ENCODE results near the gene KCNQ4.

The KCNQ4 gene

GRCh38 chr1:40801742-40802077, 18.1 kb downstream of the KCNQ4 start:
- H3K27ac ChIP-seq (ENCODE audit: poor library complexity, severe bottlenecking) = no peak overlapping the region
- peaks cover 2% of the 10 kb centered on the region for H3K4me1 ChIP-seq (ENCODE audit: insufficient read depth, poor library complexity, severe bottlenecking)
- no peaks in the 10 kb centered on the region for H3K27me3 ChIP-seq (ENCODE audit: insufficient read depth, poor library complexity, severe bottlenecking)
- H3K9me3 ChIP-seq (ENCODE audit: severe bottlenecking) = no peaks in the 10 kb centered on the region
- peak overlapping the region; percentile 25 for H3K4me3 ChIP-seq (ENCODE audit: severe bottlenecking)
- ATAC-seq (ENCODE audit: low read depth) (no peak), DNase-seq (ENCODE audit: low spot score) (no peak)
- H3K36me3 ChIP-seq (ENCODE audit: low read depth) = no peaks in the 10 kb centered on the region
- TF ChIP-seq CTCF (IDR thresholded peaks at IDR 0.05; ENCODE audit: poor library complexity, severe bottlenecking) = no peak

GRCh38 chr1:40802078-40802741, 18.6 kb downstream of the KCNQ4 start:
- Histone ChIP-seq H3K9me3 (ENCODE audit: severe bottlenecking) (no peaks in the 10 kb centered on the region), H3K27me3 (ENCODE audit: insufficient read depth, poor library complexity, severe bottlenecking) (no peaks in the 10 kb centered on the region), H3K36me3 (ENCODE audit: low read depth) (no peaks in the 10 kb centered on the region), H3K4me1 (ENCODE audit: insufficient read depth, poor library complexity, severe bottlenecking) (peaks cover 2% of the 10 kb centered on the region), H3K4me3 (ENCODE audit: severe bottlenecking) (peak overlapping the region; percentile 25), H3K27ac (ENCODE audit: poor library complexity, severe bottlenecking) (no peak overlapping the region)
- ATAC-seq (ENCODE audit: low read depth) (peak; percentile 78), DNase-seq (ENCODE audit: low spot score) (peak; percentile 85)
- TF ChIP-seq CTCF (IDR thresholded peaks at IDR 0.05; ENCODE audit: poor library complexity, severe bottlenecking) = no peak

GRCh38 chr1:40802742-40803113, 19.1 kb downstream of the KCNQ4 start:
- no peak overlapping the region for H3K4me3 ChIP-seq (ENCODE audit: severe bottlenecking)
- H3K27ac ChIP-seq (ENCODE audit: poor library complexity, severe bottlenecking) = no peak overlapping the region
- no peak for TF ChIP-seq CTCF (IDR thresholded peaks at IDR 0.05; ENCODE audit: poor library complexity, severe bottlenecking)
- no peaks in the 10 kb centered on the region for H3K9me3 ChIP-seq (ENCODE audit: severe bottlenecking)
- H3K36me3 ChIP-seq (ENCODE audit: low read depth) = no peaks in the 10 kb centered on the region
- ATAC-seq (ENCODE audit: low read depth) (no peak), DNase-seq (ENCODE audit: low spot score) (no peak)
- H3K4me1 ChIP-seq (ENCODE audit: insufficient read depth, poor library complexity, severe bottlenecking) = peaks cover 2% of the 10 kb centered on the region
- H3K27me3 ChIP-seq (ENCODE audit: insufficient read depth, poor library complexity, severe bottlenecking) = no peaks in the 10 kb centered on the region

- Histone ChIP-seq H3K36me3 (ENCODE audit: low read depth) (no peaks in the 10 kb centered on the region), H3K4me1 (ENCODE audit: insufficient read depth, poor library complexity, severe bottlenecking) (peaks cover 2% of the 10 kb centered on the region), H3K4me3 (ENCODE audit: severe bottlenecking) (no peak overlapping the region), H3K27ac (ENCODE audit: poor library complexity, severe bottlenecking) (no peak overlapping the region), H3K27me3 (ENCODE audit: insufficient read depth, poor library complexity, severe bottlenecking) (no peaks in the 10 kb centered on the region), H3K9me3 (ENCODE audit: severe bottlenecking) (no peaks in the 10 kb centered on the region)
- DNase-seq (ENCODE audit: low spot score) (no peak), ATAC-seq (ENCODE audit: low read depth) (no peak)
- TF ChIP-seq CTCF (IDR thresholded peaks at IDR 0.05; ENCODE audit: poor library complexity, severe bottlenecking) = no peak
Observed at GRCh38 chr1:40803447-40803846, 19.9 kb downstream of the KCNQ4 start.

GRCh38 chr1:40803902-40804301, 20.3 kb downstream of the KCNQ4 start:
- Histone ChIP-seq H3K9me3 (ENCODE audit: severe bottlenecking) (no peaks in the 10 kb centered on the region), H3K36me3 (ENCODE audit: low read depth) (no peaks in the 10 kb centered on the region), H3K27me3 (ENCODE audit: insufficient read depth, poor library complexity, severe bottlenecking) (no peaks in the 10 kb centered on the region), H3K4me3 (ENCODE audit: severe bottlenecking) (no peak overlapping the region), H3K4me1 (ENCODE audit: insufficient read depth, poor library complexity, severe bottlenecking) (peaks cover 2% of the 10 kb centered on the region), H3K27ac (ENCODE audit: poor library complexity, severe bottlenecking) (no peak overlapping the region)
- no peak for ATAC-seq (ENCODE audit: low read depth)
- DNase-seq (ENCODE audit: low spot score) = no peak
- TF ChIP-seq CTCF (IDR thresholded peaks at IDR 0.05; ENCODE audit: poor library complexity, severe bottlenecking) = no peak
